Esophagus muscularis mucosa (tissue), 4 donors: Measurements from ENCODE around the gene ZBTB18. TPM values are rescaled to one million over a fixed set of nuclear protein-coding genes. Genes with fewer than 3 reads are reported as not detected.

Experiments used
- DNase-seq: peaks from one replicate; pipeline ENCODE4 v3.0.0-alpha.2; 2017; ENCODE audit errors: extremely low spot score
- H3K27ac ChIP-seq, 4 donors: fragments of 200-600 bp; sonication (generic); replicated peaks in 1 of 4; 1 replicate in 3 of 4; 2 replicates in 1 of 4; pipeline ENCODE4 v1.5.1; 2016 to 2019; ENCODE audit warnings: mild to moderate bottlenecking in 1 of 4
- H3K27me3 ChIP-seq, 4 donors: fragments of 200-600 bp; sonication (generic); one replicate each; pipeline versions ENCODE4 v1.5.1 to v1.6.0; 2016 to 2019
- H3K36me3 ChIP-seq, 4 donors: fragments of 200-600 bp; sonication (generic); one replicate each; pipeline ENCODE4 v1.5.1; 2016 to 2019
- H3K4me1 ChIP-seq, 4 donors: fragments of 200-600 bp; sonication (generic); one replicate each; pipeline ENCODE4 v1.5.1; 2016 to 2019
- H3K4me3 ChIP-seq, 4 donors: fragments of 200-600 bp; sonication (generic); 1 replicate in 2 of 4; 2 replicates in 2 of 4; pipeline ENCODE4 v1.5.1; 2016 to 2019; ENCODE audit warnings: mild to moderate bottlenecking in 4 of 4, moderate library complexity in 1 of 4
- H3K9me3 ChIP-seq, 4 donors: fragments of 200-600 bp; sonication (generic); 1 replicate in 3 of 4; 2 replicates in 1 of 4; pipeline ENCODE4 v1.5.1; 2016 to 2019
- EP300 ChIP-seq: sonication (generic); formaldehyde crosslinking; IDR thresholded peaks from one replicate; pipeline ENCODE4 v1.6.1; 2017; ENCODE audit warnings: antibody characterized with exemption
- POLR2A ChIP-seq: fragments of 450-650 bp; IDR thresholded peaks from one replicate; pipeline ENCODE4 v1.6.1; 2017; ENCODE audit warnings: antibody characterized with exemption, moderate library complexity, mild to moderate bottlenecking, low read depth
- POLR2AphosphoS5 ChIP-seq, 2 donors: sonication (generic); formaldehyde crosslinking; IDR thresholded peaks; one replicate each; pipeline ENCODE4 v1.6.1; 2017; ENCODE audit warnings: antibody characterized with exemption in 2 of 2
- WGBS: methylation state at CpG from one replicate; pipeline ENCODE4 v1.1.5; 2018; 5-methylcytosine and 5-hydroxymethylcytosine counted together
- intact Hi-C: fragments of 100-400 bp; cut with DNase I; formaldehyde crosslinking; loops from one replicate; pipeline ENCODE4 v1.15.1; 2023
- total RNA-seq, 4 donors: library from RNA; depleted of rRNA; stranded (reverse); fragments of >200 nt; gene quantifications; one replicate each; pipeline versions ENCODE4 v1.1.0 to v1.2.1, GENCODE V29; 2016
- TF ChIP-seq, protein P1 (sequence below), 3 experiments: fragments of 200-600 bp in 2 of 3; fragments of 450-650 bp in 1 of 3; sonication (generic) in 2 of 3; IDR thresholded peaks; one replicate each; pipeline ENCODE4 v1.5.1; 2017 to 2019; ENCODE audit warnings: antibody characterized with exemption in 3 of 3, mild to moderate bottlenecking in 2 of 3, moderate library complexity in 1 of 3

Gene ZBTB18
- total RNA-seq, 4 donors from 2014 or later: 15.0 to 23.7 (median 18.2) TPM

DNA sequence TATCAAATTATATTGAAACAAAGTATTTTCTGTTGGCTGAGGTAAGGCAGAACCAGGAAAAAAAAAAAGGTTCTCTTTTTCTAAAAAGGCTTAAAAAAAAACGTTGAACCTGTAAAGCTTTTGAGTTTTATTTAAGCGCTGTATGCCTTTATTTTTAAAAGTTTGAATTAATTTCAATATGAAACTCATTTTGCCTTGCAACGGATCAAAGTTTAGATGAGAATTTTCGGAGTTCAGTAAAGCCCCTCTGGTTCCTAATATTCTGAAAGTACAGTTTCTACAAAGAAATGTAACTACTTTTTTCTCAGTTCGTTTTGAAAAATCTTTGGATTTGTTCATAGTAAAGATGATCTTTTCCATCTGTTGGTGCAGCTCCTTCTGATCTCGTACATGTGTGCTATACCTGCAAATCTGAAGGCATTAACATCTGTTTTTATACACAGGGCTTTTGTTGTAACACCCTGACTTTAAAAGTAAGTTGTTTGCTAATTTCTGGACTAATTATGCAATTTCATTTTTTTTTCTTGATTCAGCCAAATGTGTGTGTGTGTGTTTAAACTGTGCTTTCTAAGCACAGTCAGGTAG is 1.7 kb downstream of the ZBTB18 start:
- Histone ChIP-seq H3K4me3 (no peak overlapping the region), H3K4me1 (peaks cover 25 to 72% (median 54%) of the 10 kb centered on the region in 4 donors)

DNA sequence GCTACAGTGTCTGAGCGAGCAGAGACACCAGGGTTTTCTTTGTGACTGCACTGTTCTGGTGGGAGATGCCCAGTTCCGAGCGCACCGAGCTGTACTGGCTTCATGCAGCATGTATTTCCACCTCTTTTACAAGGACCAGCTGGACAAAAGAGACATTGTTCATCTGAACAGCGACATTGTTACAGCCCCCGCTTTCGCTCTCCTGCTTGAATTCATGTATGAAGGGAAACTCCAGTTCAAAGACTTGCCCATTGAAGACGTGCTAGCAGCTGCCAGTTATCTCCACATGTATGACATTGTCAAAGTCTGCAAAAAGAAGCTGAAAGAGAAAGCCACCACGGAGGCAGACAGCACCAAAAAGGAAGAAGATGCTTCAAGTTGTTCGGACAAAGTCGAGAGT is 2.7 kb downstream of the ZBTB18 start:
- Histone ChIP-seq H3K4me3 (no peak overlapping the region), H3K9me3 (no peaks in the 10 kb centered on the region), H3K27me3 (no peaks in the 10 kb centered on the region), H3K4me1 (peaks cover 25 to 72% (median 54%) of the 10 kb centered on the region in 4 donors), H3K27ac (no peak overlapping the region), H3K36me3 (peaks cover 9 to 25% (median 17%) of the 10 kb centered on the region in 4 donors)
- DNase-seq: no peak
- TF ChIP-seq POLR2A: no peak
- intact Hi-C loops: no loop called here
- 81% methylated on average over 11 of the region's 11 CpGs for WGBS

More for the DNA sequence above, 1.7 kb downstream of the ZBTB18 start:
- Histone ChIP-seq H3K9me3 (no peaks in the 10 kb centered on the region), H3K27ac (peak overlapping the region in 2 of 4 donors; percentile 95 to 99), H3K36me3 (peaks cover 9 to 25% (median 17%) of the 10 kb centered on the region in 4 donors), H3K27me3 (no peaks in the 10 kb centered on the region)
- DNase-seq: no peak
- WGBS: 61% methylated on average over 6 of the region's 6 CpGs
- intact Hi-C loops: no loop called here
- TF ChIP-seq, protein P1, sequence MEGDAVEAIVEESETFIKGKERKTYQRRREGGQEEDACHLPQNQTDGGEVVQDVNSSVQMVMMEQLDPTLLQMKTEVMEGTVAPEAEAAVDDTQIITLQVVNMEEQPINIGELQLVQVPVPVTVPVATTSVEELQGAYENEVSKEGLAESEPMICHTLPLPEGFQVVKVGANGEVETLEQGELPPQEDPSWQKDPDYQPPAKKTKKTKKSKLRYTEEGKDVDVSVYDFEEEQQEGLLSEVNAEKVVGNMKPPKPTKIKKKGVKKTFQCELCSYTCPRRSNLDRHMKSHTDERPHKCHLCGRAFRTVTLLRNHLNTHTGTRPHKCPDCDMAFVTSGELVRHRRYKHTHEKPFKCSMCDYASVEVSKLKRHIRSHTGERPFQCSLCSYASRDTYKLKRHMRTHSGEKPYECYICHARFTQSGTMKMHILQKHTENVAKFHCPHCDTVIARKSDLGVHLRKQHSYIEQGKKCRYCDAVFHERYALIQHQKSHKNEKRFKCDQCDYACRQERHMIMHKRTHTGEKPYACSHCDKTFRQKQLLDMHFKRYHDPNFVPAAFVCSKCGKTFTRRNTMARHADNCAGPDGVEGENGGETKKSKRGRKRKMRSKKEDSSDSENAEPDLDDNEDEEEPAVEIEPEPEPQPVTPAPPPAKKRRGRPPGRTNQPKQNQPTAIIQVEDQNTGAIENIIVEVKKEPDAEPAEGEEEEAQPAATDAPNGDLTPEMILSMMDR (IDR thresholded peaks at IDR 0.05): no peak
- TF ChIP-seq POLR2AphosphoS5 (IDR thresholded peaks at IDR 0.05) (no peak), EP300 (no peak), POLR2A (no peak)

DNA sequence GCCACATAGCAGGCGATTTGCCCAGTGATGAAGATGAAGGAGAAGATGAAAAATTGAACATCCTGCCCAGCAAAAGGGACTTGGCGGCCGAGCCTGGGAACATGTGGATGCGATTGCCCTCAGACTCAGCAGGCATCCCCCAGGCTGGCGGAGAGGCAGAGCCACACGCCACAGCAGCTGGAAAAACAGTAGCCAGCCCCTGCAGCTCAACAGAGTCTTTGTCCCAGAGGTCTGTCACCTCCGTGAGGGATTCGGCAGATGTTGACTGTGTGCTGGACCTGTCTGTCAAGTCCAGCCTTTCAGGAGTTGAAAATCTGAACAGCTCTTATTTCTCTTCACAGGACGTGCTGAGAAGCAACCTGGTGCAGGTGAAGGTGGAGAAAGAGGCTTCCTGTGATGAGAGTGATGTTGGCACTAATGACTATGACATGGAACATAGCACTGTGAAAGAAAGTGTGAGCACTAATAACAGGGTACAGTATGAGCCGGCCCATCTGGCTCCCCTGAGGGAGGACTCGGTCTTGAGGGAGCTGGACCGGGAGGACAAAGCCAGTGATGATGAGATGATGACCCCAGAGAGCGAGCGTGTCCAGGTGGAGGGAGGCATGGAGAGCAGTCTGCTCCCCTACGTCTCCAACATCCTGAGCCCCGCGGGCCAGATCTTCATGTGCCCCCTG is 3.3 kb downstream of the ZBTB18 start:
- Histone ChIP-seq H3K9me3 (no peaks in the 10 kb centered on the region), H3K36me3 (peaks cover 9 to 25% (median 17%) of the 10 kb centered on the region in 4 donors), H3K27ac (no peak overlapping the region), H3K4me1 (peaks cover 25 to 72% (median 54%) of the 10 kb centered on the region in 4 donors), H3K4me3 (no peak overlapping the region), H3K27me3 (no peaks in the 10 kb centered on the region)
- DNase-seq: no peak
- 93% methylated on average over 15 of the region's 17 CpGs for WGBS
- no peak for TF ChIP-seq POLR2A
- no peak for TF ChIP-seq EP300
- TF ChIP-seq, protein P1 (IDR thresholded peaks at IDR 0.05): no peak
- TF ChIP-seq POLR2AphosphoS5 (IDR thresholded peaks at IDR 0.05): no peak
- intact Hi-C loops: no loop called here

DNA sequence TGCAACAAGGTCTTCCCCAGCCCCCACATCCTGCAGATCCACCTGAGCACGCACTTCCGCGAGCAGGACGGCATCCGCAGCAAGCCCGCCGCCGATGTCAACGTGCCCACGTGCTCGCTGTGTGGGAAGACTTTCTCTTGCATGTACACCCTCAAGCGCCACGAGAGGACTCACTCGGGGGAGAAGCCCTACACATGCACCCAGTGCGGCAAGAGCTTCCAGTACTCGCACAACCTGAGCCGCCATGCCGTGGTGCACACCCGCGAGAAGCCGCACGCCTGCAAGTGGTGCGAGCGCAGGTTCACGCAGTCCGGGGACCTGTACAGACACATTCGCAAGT is 3.8 kb downstream of the ZBTB18 start:
- intact Hi-C loops: no loop called here
- TF ChIP-seq POLR2AphosphoS5 (IDR thresholded peaks at IDR 0.05) (no peak), EP300 (no peak), POLR2A (no peak)
- TF ChIP-seq, protein P1 (IDR thresholded peaks at IDR 0.05): no peak
- DNase-seq: no peak
- H3K27me3 ChIP-seq: no peaks in the 10 kb centered on the region
- peaks cover 9 to 25% (median 17%) of the 10 kb centered on the region in 4 donors for H3K36me3 ChIP-seq
- 97% methylated on average over 21 of the region's 27 CpGs for WGBS
- H3K9me3 ChIP-seq: no peaks in the 10 kb centered on the region
- H3K27ac ChIP-seq: no peak overlapping the region
- peaks cover 25 to 69% (median 52%) of the 10 kb centered on the region in 4 donors for H3K4me1 ChIP-seq
- no peak overlapping the region for H3K4me3 ChIP-seq

DNA sequence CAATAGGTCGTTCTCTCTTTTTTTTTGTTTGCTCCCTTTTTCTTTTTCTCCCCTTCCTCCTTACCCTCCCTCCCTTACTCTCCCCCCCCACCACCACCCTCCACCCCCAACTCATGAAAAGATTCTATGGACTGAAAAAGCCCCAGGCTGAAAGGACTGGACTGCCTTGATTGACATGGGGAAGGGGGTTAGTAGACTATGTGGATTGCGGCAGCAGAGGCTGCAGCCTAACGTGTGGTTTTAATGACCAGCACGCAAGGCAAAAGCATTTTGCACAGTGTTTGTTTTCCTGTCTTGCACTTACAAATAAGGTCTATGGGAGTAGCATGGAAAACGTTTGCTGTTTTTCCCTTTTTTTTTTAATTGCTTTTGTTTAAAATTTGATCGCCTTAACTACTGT is 5.5 kb downstream of the ZBTB18 start:
- DNase-seq: no peak
- Histone ChIP-seq H3K36me3 (peaks cover 9 to 25% (median 17%) of the 10 kb centered on the region in 4 donors), H3K4me3 (no peak overlapping the region), H3K27ac (peak overlapping the region in 1 of 4 donors; percentile 11), H3K27me3 (no peaks in the 10 kb centered on the region), H3K9me3 (no peaks in the 10 kb centered on the region), H3K4me1 (peaks cover 12 to 52% (median 36%) of the 10 kb centered on the region in 4 donors)
- WGBS: 77% methylated on average over 6 of the region's 6 CpGs
- intact Hi-C loops: no loop called here
- TF ChIP-seq, protein P1 (IDR thresholded peaks at IDR 0.05): no peak
- TF ChIP-seq POLR2A: no peak
